ENCODE measurements around the gene CD79A.
A peak's percentile ranks its signal among the peaks of the same experiment; 100 is the strongest.

CD79A gene

GRCh38 chr19:41920882-41921576 is 44.0 kb downstream of the CD79A start:
- DNase-seq = peak; percentile 15

- no peak for DNase-seq
Measured at GRCh38 chr19:41921577-41922576, 44.8 kb downstream of the CD79A start.

GRCh38 chr19:41922585-41922984 is 45.5 kb downstream of the CD79A start:
- DNase-seq = no peak

DNA sequence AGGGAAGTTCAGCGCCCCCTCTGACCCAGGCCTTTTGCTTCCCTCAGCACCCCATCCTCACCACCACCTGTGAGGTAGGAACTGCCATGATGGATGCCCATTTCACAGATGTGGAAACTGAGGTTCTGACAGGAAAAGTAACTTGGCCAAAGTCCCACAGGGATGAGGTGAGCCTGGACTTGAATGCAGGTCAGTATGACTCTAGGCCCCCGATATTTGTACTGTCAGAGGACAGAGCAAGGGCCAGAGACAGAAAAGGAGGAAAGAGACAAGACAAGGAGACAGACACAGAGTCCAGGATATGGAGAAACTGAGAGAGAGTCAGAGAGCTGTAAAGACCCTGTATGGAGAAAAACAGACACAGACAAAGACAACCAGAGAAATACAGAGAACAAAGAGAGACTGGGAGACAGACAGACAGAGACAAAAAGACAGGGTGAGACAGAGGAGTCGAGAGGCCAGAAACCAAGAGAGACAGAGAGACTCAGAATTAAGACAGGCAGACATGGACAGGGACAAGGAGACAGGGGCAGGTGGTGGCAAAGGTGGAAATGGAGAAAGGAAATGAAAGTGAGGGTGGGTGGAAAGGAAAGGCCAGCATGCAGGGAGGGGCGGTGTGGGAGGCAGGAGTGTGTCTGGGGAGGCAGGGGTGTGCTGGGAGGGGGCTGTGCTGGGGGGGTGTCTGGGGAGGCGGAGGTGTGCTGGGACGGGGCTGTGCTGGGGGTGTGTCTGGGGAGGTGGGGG is 46.1 kb downstream of the CD79A start:
- no peak for DNase-seq

DNA sequence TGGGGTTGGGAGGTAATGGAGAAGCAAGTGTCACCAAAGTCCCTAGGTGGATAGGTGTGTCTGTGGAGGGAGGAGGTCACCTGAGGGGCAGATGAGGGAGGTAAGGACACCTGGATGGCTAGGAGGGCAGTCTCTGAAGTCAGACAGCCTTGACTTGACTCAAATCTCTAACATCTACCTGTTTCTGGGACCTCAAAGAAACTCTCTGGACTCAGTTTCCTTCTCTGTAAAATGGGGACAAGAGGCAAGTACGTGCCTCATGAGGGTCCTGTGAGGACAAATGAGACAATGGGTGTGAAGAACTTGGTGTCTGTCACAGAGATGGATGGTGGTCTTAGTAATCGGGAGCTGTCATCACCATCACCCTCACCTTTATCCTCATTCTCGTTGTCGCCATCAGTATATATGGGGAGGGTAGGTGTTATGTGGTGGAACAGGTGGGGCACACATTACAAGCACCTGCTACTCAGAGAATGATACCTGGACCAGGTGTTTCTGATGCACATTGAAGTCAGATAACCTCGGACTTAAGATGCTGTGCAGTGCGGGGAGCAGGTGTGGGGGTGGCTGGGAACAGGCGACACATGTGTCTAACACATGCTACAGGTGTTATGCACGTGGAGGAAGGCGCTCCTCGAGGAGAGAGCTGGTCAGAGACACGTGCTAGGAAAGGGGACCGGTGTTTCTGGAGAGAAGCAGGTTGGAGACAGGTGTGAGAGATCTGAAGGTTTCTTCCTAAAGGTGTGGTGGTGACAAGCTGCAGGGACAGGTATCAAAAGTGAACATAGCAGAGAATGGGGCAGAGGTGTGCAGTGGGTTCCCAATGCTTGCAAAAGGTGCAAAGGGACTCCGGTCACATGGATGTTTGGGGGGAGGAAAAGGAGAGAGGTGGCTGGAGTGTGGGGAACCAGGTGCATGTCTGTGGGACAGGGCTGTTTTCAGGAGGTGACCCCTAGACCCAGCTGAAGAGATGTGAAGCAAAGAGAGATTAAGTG is 47.4 kb downstream of the CD79A start:
- DNase-seq = no peak

GRCh38 chr19:41925208-41926003 is 48.3 kb downstream of the CD79A start:
- no peak for DNase-seq

DNA sequence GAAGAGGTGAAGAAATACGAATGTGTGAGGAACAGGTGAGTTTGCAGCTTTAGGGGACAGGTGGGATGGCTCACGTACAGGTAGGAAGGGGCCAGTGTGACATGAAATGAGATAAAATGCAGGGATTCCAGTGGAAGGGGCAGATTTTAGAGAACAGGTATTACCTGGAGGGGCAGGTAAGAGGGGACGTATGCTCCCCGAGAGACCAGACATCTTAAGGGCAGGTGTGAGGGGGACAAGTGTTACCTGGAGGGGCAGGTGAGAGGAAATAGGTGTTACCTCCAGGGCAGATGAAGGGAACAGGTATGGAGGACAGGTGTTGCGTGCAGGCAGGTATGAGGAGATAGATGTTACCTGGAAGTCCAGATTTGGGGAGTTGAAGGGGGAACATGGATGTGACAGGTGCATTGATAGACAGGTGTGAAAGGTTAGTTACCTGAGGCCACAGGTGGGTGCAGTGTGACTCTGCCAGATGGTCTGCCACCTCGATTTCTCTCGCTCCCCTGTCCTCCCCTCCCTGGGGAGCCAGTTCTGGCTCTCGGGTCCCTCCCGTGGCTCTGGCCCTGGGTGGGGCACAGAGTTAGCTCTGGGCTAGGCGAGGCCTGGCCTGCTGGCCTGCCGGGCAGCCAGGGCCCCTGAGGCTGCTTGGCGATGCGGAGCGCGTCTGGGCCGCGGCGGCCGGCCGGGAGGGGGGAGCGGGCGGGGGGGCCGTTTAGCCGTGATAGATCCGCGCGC is 49.1 kb downstream of the CD79A start:
- DNase-seq = no peak

GRCh38 chr19:41926763-41927496 is 49.9 kb downstream of the CD79A start:
- no peak for DNase-seq

- no peak for DNase-seq
Measured at GRCh38 chr19:41927497-41928192, 50.6 kb downstream of the CD79A start.

DNA sequence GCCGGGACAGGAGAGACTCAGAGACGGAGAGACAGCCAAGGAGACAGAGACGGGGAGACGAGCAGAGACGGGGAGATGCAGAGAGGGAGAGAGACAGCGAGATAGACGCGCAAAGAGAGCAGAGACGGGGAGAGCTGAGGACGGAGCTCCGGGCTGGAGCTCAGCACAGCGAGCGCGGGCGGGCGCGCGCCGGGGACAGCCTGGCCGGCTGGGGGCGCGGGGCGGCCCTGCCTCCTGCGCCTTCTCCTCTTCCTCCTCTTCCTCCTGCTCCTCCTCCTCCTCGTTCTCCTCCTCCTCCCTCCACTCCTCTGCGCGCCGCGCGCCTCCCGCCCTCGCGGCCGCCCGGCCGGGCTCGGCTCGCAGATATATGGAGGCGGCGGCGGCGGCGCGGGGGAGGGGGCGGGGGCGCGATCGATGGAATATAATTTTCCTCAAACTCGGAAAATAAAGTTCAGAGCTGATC is 51.2 kb downstream of the CD79A start, which contains the start of gene ERFL:
ERFL (minus strand) TSS at position 229 of the 463 bp plus-strand sequence. CDS start 15,530 bp downstream, outside the sequence.
- peak; percentile 44 for DNase-seq

DNA sequence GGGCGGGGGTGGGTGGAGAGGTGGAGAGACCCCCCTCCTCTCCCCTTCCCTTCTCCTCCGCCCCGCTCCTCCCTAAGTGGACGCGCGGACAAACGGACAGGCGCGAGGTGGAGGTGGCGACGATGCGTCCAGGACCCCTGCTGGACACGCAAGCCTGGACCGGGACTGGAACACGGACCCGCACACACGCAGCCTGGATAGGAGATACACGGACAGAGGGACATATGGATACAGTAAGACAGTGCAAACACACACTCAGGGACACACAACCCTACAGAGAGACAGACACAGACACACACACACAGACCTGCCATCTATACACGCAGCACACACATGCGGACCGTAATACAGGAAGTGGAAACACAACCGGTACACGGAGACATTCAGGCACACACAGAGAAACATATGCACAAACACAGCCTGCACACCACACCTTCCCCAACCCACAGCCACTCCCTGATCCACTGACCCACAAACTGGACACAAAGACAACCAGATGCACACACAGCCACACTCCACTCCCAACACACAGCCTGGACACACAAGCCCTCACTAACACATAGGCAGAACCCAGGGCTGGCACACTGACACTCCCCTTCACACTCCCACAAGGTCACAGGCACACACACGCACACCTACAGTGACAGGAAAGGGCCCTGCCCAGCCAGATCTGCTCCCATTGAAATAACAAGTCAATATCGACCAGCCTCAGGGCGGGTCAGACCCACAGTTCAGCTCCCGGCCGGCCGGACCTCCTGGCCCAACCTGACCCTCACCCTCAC is 51.9 kb downstream of the CD79A start:
- peak; percentile 74 for DNase-seq

DNA sequence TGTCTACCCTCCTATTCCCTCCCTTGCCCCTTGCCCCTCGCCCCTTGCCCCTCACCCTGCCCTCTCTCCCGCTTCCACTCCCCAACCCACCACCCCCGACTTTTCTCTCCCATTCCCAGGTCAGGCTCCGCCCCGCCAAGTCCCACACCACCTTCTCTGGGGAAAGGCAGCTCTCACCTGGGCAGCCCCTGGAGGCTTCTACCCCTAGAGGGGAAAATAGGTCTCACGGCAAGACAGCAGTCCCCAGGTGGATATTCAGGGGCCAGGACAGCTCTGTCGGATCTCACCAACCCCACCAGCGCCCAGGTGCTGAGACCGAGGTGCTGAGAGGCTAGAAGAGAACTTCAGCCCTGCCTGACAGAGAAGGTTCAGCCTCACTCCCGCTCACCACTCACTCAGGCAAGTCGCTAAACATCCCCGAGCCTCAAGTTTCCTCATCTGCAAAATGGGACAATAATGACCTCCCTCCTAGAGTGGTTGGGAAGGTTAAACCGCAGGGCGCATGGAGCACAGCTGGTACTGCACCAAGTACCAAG is 52.5 kb downstream of the CD79A start:
- no peak for DNase-seq

DNA sequence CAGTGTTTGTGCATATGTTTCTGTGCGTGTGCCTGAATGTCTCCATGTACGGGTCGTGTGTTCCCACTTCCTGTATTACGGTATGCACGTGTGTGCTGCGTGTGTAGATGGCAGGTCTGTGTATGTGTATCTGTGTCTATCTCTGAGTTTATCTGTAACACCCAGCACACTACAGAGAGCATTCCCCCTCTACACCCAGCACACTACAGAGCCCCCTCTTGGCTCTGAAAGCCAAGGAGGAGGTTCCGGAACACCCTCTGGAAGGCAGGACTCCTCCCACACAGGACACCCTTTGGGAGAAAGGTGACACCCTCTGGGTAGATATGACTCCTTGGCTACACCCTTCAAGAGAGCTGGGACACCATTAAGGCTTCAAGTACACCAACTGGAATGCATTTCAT is 53.2 kb downstream of the CD79A start:
- DNase-seq = no peak

All from MV-4-11 (cell line).